ENCODE results near the gene EXOC6B.

DNA sequence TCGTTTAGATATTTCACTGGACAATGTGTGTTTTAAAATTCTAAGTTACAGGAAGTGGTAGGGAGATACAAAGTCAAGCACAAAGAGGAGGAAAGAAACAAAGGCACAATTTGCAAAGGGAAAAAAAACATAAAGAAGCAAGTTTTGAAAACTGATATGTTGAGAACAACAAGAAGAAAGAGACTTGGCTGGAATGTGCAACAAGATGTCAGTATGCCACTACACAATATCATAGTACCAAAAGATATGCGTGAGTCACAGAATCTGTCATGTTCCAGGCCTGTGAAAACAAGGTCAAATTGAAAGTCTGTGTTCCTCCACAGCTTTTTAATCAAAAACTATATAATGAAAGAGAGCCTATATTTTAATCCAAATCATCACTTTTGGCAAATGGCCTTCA lies 12.0 kb downstream of the EXOC6B start:
- TF ChIP-seq ZC3H10 (CRISPR knock-in tag; IDR thresholded peaks at IDR 0.05) (no peak), ZFP3 (CRISPR knock-in tag; IDR thresholded peaks at IDR 0.05) (no peak), RARB (CRISPR knock-in tag; IDR thresholded peaks at IDR 0.05) (no peak), ZNF565 (CRISPR knock-in tag; conservative IDR thresholded peaks at IDR 0.05; ENCODE audit: low read depth) (no peak), ZFP30 (CRISPR knock-in tag; IDR thresholded peaks at IDR 0.05) (no peak), OSR1 (CRISPR knock-in tag; IDR thresholded peaks at IDR 0.05) (no peak), ARNTL (CRISPR knock-in tag; IDR thresholded peaks at IDR 0.05; ENCODE audit: borderline replicate concordance, low read depth) (no peak), ZNF8 (CRISPR knock-in tag; IDR thresholded peaks at IDR 0.05) (no peak)
- TF ChIP-seq, protein P1, sequence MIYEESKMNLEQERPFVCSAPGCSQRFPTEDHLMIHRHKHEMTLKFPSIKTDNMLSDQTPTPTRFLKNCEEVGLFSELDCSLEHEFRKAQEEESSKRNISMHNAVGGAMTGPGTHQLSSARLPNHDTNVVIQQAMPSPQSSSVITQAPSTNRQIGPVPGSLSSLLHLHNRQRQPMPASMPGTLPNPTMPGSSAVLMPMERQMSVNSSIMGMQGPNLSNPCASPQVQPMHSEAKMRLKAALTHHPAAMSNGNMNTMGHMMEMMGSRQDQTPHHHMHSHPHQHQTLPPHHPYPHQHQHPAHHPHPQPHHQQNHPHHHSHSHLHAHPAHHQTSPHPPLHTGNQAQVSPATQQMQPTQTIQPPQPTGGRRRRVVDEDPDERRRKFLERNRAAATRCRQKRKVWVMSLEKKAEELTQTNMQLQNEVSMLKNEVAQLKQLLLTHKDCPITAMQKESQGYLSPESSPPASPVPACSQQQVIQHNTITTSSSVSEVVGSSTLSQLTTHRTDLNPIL (CRISPR knock-in tag; IDR thresholded peaks at IDR 0.05; ENCODE audit: low read depth) = no peak
- TF ChIP-seq, protein P2, sequence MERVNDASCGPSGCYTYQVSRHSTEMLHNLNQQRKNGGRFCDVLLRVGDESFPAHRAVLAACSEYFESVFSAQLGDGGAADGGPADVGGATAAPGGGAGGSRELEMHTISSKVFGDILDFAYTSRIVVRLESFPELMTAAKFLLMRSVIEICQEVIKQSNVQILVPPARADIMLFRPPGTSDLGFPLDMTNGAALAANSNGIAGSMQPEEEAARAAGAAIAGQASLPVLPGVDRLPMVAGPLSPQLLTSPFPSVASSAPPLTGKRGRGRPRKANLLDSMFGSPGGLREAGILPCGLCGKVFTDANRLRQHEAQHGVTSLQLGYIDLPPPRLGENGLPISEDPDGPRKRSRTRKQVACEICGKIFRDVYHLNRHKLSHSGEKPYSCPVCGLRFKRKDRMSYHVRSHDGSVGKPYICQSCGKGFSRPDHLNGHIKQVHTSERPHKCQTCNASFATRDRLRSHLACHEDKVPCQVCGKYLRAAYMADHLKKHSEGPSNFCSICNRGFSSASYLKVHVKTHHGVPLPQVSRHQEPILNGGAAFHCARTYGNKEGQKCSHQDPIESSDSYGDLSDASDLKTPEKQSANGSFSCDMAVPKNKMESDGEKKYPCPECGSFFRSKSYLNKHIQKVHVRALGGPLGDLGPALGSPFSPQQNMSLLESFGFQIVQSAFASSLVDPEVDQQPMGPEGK (CRISPR knock-in tag; IDR thresholded peaks at IDR 0.05; ENCODE audit: borderline replicate concordance) = no peak
- TF ChIP-seq, protein P3, sequence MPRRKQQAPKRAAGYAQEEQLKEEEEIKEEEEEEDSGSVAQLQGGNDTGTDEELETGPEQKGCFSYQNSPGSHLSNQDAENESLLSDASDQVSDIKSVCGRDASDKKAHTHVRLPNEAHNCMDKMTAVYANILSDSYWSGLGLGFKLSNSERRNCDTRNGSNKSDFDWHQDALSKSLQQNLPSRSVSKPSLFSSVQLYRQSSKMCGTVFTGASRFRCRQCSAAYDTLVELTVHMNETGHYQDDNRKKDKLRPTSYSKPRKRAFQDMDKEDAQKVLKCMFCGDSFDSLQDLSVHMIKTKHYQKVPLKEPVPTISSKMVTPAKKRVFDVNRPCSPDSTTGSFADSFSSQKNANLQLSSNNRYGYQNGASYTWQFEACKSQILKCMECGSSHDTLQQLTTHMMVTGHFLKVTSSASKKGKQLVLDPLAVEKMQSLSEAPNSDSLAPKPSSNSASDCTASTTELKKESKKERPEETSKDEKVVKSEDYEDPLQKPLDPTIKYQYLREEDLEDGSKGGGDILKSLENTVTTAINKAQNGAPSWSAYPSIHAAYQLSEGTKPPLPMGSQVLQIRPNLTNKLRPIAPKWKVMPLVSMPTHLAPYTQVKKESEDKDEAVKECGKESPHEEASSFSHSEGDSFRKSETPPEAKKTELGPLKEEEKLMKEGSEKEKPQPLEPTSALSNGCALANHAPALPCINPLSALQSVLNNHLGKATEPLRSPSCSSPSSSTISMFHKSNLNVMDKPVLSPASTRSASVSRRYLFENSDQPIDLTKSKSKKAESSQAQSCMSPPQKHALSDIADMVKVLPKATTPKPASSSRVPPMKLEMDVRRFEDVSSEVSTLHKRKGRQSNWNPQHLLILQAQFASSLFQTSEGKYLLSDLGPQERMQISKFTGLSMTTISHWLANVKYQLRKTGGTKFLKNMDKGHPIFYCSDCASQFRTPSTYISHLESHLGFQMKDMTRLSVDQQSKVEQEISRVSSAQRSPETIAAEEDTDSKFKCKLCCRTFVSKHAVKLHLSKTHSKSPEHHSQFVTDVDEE (CRISPR knock-in tag; IDR thresholded peaks at IDR 0.05) = no peak

All from SK-N-SH treated with all-trans-retinoic acid at 6 μM for 48 hours (cell line).